ENCODE data around the gene FAM118A.

GRCh38 chr22:45353786-45354185, 44.1 kb downstream of the FAM118A start:
- TF ChIP-seq CTCF (IDR thresholded peaks at IDR 0.05) (no peak), POLR2A (IDR thresholded peaks at IDR 0.05) (no peak)
